ENCODE results near the gene NKAIN1.

The NKAIN1 gene

DNA sequence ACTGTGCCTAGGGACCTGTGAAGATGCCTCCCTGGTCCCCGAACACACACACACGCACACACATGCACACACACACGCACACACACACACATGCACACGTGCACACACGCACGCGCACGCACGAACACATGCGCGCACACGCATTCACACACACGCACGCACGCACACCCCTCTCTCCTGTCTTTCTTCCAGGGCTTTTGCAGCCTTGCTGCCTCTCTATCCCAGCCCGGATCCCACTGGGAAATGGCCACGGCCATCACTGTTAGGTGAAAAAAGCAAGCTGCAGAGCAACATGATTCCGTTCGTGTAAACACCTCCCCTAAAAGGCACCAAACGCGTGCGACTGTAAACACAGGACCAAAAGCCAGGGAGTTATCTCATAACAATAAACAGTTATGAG is 39.7 kb downstream of the NKAIN1 start:
- H3K79me2 ChIP-seq (ENCODE audit: insufficient read depth, low read length), result no peaks in the 10 kb centered on the region
- no peak overlapping the region for H3K9ac ChIP-seq (ENCODE audit: low read length)
- no peaks in the 10 kb centered on the region for H4K20me1 ChIP-seq (ENCODE audit: insufficient read depth, low read length)
- no peak overlapping the region for H3K4me3 ChIP-seq (ENCODE audit: low read depth, low read length, poor library complexity, severe bottlenecking)
- no peaks in the 10 kb centered on the region for H3K9me2 ChIP-seq (ENCODE audit: low read depth, low read length)
- no peak overlapping the region for H3K27ac ChIP-seq (ENCODE audit: low read depth, low read length, poor library complexity, severe bottlenecking)
- H2AFZ ChIP-seq (ENCODE audit: low read length), result no peak overlapping the region
- no peaks in the 10 kb centered on the region for H3K36me3 ChIP-seq (ENCODE audit: insufficient read depth, low read length)
- no peak overlapping the region for H3K4me2 ChIP-seq (ENCODE audit: low read length)
- no peaks in the 10 kb centered on the region for H3F3A ChIP-seq (ENCODE audit: insufficient read depth, low read length)
- no peaks in the 10 kb centered on the region for H3K9me3 ChIP-seq (ENCODE audit: low read length)
- H3K4me1 ChIP-seq (ENCODE audit: insufficient read depth, low read length, severe bottlenecking), result no peaks in the 10 kb centered on the region
- no peak for TF ChIP-seq EZH2 (IDR thresholded peaks at IDR 0.05; ENCODE audit: borderline replicate concordance, low read length)
- TF ChIP-seq, protein P1, sequence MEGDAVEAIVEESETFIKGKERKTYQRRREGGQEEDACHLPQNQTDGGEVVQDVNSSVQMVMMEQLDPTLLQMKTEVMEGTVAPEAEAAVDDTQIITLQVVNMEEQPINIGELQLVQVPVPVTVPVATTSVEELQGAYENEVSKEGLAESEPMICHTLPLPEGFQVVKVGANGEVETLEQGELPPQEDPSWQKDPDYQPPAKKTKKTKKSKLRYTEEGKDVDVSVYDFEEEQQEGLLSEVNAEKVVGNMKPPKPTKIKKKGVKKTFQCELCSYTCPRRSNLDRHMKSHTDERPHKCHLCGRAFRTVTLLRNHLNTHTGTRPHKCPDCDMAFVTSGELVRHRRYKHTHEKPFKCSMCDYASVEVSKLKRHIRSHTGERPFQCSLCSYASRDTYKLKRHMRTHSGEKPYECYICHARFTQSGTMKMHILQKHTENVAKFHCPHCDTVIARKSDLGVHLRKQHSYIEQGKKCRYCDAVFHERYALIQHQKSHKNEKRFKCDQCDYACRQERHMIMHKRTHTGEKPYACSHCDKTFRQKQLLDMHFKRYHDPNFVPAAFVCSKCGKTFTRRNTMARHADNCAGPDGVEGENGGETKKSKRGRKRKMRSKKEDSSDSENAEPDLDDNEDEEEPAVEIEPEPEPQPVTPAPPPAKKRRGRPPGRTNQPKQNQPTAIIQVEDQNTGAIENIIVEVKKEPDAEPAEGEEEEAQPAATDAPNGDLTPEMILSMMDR (IDR thresholded peaks at IDR 0.05; ENCODE audit: low read length), result no peak
- no peaks in the 10 kb centered on the region for H3K27me3 ChIP-seq (ENCODE audit: insufficient read depth, low read length)

DNA sequence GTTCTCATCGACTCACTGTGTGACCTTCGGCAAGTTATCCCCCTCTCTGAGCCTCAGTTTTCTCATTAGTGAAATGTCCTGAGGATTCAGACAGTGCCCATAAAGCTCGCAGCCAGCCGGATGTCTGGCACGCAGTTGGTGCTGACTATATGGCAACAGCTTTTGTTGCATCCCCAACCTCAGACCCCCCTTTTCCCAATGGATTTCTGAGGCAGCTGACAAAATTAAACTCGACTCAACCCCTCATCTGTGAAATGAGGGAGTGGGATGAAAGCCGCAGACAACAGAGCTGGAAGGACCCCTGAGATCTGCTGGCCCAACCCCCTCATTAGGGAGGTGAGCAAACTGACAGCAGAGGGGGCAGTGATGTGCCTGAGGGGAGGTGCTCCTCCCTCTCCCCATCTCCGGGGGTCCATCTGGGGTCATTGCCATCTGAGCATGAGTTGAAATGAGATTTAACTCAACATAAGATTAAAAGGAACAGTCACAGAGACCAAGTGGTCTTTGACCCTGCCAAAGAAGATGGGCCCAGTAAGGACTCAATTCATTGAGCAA is 40.4 kb downstream of the NKAIN1 start:
- no peak overlapping the region for H3K4me3 ChIP-seq (ENCODE audit: low read depth, low read length, poor library complexity, severe bottlenecking)
- no peak overlapping the region for H3K9ac ChIP-seq (ENCODE audit: low read length)
- H3K9me3 ChIP-seq (ENCODE audit: low read length), result no peaks in the 10 kb centered on the region
- H3K27ac ChIP-seq (ENCODE audit: low read depth, low read length, poor library complexity, severe bottlenecking), result no peak overlapping the region
- TF ChIP-seq, protein P1 (IDR thresholded peaks at IDR 0.05; ENCODE audit: low read length), result no peak
- TF ChIP-seq EZH2 (IDR thresholded peaks at IDR 0.05; ENCODE audit: borderline replicate concordance, low read length), result no peak
- no peaks in the 10 kb centered on the region for H3K4me1 ChIP-seq (ENCODE audit: insufficient read depth, low read length, severe bottlenecking)
- no peaks in the 10 kb centered on the region for H3K36me3 ChIP-seq (ENCODE audit: insufficient read depth, low read length)
- no peaks in the 10 kb centered on the region for H3K79me2 ChIP-seq (ENCODE audit: insufficient read depth, low read length)
- no peaks in the 10 kb centered on the region for H3F3A ChIP-seq (ENCODE audit: insufficient read depth, low read length)
- H4K20me1 ChIP-seq (ENCODE audit: insufficient read depth, low read length), result no peaks in the 10 kb centered on the region
- no peak overlapping the region for H3K4me2 ChIP-seq (ENCODE audit: low read length)
- no peak overlapping the region for H2AFZ ChIP-seq (ENCODE audit: low read length)
- no peaks in the 10 kb centered on the region for H3K27me3 ChIP-seq (ENCODE audit: insufficient read depth, low read length)
- no peaks in the 10 kb centered on the region for H3K9me2 ChIP-seq (ENCODE audit: low read depth, low read length)

DNA sequence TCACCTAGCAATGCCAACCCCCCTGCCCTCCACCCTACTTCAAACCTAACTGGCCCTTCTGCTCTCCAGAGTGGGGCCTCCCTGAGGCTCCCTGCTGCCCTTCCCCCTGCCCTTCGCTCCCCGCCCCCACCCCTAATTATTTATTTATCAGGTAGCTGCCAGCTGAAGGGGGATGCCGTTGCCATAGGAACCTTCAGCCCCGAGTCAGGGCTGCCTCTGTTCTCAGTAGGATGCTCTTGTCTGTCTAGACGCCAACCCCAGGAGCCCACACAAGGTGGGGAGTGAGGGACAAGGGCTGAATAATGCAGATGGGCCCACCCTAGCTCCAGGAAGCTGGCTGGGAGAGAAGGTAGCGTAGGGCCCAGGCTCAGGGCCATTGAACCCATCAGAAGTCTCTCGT is 41.1 kb downstream of the NKAIN1 start:
- no peak overlapping the region for H3K27ac ChIP-seq (ENCODE audit: low read depth, low read length, poor library complexity, severe bottlenecking)

More for the DNA sequence above, 41.1 kb downstream of the NKAIN1 start:
- no peak overlapping the region for H3K4me2 ChIP-seq (ENCODE audit: low read length)
- H3F3A ChIP-seq (ENCODE audit: insufficient read depth, low read length), result no peaks in the 10 kb centered on the region
- H3K4me1 ChIP-seq (ENCODE audit: insufficient read depth, low read length, severe bottlenecking), result no peaks in the 10 kb centered on the region
- no peak overlapping the region for H3K9ac ChIP-seq (ENCODE audit: low read length)
- no peak for TF ChIP-seq EZH2 (IDR thresholded peaks at IDR 0.05; ENCODE audit: borderline replicate concordance, low read length)
- TF ChIP-seq, protein P1 (IDR thresholded peaks at IDR 0.05; ENCODE audit: low read length), result no peak
- H3K4me3 ChIP-seq (ENCODE audit: low read depth, low read length, poor library complexity, severe bottlenecking), result no peak overlapping the region
- H2AFZ ChIP-seq (ENCODE audit: low read length), result no peak overlapping the region
- no peaks in the 10 kb centered on the region for H3K36me3 ChIP-seq (ENCODE audit: insufficient read depth, low read length)
- no peaks in the 10 kb centered on the region for H3K9me2 ChIP-seq (ENCODE audit: low read depth, low read length)
- no peaks in the 10 kb centered on the region for H4K20me1 ChIP-seq (ENCODE audit: insufficient read depth, low read length)
- H3K9me3 ChIP-seq (ENCODE audit: low read length), result no peaks in the 10 kb centered on the region
- no peaks in the 10 kb centered on the region for H3K27me3 ChIP-seq (ENCODE audit: insufficient read depth, low read length)
- no peaks in the 10 kb centered on the region for H3K79me2 ChIP-seq (ENCODE audit: insufficient read depth, low read length)
